HG02981 (cell line): ENCODE data around the gene RPH3AL.
"Not testable (repeated sequence)": the region's sequence is repeated elsewhere in the genome, so short reads cannot be mapped to it uniquely, and the experiment has no call there.

Experiments used
- ATAC-seq: cut with Tn5 transposase; IDR thresholded peaks from one replicate; pipeline ENCODE4 v1.9.1; 2021; ENCODE audit warnings: mild to moderate bottlenecking, moderate library complexity; ENCODE audit not compliant: unreplicated experiment

RPH3AL gene

DNA sequence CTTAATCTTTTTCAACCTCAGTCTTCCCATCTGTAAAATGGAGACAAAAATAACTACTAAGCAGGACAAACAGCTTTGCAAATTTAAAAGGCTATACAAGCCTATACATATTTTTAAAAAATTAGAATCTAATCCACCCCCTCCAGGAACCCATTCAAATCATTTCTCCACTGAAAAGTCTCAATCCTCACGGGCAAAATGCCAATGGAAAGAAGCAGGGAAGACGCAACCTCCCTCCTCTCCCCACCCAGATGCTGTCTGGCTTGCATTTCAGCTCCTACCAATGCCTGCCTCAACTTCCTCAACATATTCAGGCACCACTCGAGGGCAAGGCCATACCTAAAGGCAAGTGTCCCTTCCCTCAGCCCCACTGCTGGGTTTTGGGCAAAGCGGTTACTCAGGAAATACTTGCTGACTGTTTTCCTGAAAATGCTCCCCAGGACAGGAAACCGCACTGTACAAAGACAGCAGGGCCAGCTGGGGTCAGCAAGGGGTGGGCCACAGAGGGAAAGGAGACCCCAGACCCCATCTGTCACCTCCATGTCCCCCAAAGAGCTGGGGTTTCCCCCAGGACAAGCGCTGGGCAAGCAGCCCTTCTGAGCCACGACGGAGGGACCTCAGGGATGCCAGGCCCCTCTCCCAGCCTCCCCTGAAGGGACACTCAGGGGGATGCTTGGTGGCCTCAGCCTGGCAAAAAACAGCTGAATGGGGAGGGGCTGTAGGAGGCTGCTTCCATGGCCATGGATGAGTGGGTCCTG, 123.5 kb downstream of the RPH3AL start:
- ATAC-seq = no peak

DNA sequence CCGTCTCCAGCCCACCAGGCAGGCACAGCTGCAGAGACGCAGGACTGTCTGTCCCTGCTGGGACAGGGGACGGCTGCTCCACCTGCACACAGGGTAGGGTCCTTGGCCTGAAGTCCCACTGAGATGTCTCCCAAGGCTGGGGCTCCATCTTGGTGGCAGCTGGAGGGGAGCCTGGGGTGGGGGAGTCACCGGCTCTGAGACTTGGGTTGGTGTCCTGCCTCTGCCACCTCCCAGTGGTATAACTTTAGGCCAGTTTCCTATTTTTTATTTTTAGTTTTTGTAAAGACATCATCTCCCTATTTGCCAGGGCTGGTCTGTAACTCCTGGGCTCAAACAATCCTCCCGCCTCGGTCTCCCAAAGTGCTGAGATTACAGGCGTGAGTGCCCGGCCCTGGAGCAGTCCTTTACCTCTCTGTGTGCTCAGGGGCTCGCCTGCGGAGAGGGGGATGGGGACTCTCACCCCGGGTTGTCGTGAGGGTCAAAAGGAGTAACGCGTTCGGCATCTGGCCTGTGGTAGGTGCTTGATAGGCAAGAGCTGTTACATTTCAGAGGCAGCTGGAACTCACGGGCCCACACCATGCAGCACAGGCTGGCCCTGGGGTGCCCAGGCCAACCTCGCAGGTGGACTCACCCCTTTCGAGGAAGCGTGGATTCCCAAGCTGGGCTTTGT, 124.5 kb downstream of the RPH3AL start:
- ATAC-seq = no peak

DNA sequence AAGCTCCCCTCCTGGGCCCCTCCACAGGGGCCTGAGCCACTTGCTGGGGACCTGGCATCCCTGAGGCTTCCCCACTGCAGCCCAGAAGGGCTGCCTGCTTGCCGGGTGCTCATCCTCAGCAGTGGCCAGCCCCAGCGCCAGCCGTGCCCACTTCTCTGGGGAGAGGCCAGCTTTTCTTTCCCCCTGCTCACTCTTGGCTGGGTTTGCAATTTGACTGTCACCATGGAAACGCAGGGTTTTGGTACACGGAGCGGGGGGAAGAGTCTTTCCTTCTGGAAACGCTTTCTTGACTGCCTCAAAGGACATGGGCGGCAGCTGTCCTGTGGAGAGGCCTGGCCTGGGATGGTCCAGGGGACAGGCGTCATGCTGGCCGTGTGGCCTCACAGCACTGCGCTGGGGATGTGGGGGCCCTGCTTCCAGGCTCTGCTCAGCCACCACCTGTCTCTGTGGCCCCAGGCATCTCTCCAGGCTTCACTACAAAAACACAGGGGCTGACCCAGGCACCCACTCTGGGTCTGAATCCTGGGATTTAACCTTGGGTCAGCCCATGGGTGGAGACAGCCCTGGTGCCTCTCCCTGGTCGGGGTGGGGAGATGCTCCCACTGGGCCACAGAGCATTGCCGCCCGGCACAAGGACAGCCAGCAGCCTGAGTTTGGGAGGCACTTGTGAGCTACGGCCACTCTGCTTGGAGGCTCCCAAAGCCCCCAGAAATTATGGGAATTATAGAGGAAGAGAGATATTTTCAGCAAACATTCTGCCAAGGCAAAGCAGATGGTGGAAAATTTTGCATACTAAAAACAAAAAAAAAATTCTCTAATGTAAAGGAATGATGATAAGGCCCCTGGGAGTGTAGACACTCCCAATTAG, 125.3 kb downstream of the RPH3AL start:
- no peak for ATAC-seq

DNA sequence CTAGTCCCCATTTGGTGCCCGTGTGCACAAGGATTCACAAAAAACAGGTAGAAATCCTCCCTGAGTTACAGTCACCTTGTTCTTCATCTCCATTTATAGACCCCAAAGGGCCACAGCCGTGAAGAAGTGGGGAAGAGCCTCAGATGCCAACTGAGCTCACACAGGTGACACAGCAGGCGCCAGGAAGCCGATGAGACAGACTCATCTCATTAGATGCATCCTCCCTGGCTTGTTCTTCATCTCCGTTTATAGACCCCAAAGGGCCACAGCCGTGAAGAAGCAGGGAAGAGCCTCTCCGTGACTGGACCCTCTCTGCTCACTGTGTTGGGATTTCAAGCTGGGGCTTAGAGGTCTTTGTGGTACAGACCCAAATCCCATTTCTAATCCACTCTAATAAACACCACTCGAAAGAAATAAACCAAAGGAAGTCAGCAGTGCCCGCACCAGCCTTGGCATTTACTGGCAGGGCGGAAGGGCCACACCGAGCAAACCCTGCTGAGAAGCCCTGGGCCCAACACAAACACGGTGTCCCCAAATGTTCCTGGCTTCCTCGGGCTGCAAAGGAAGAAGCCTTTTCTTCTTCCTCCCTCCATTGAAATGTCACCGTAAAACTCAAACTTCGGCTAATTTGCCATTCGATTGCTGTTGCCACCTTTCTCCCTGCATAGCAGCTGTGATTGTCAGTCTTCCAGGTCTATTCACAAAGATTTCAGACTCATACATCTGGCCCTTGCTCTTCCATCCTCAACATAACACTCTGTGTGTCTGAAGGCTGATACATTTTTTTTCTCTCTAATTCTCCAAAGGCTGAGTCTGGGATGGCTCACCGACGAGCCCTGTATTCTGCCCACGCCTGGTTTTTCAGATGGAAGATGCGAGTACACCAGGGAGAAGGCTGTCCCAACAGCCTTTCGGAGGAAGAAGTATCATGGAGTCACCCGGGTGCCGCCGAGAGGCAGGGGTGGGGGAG, 126.2 kb downstream of the RPH3AL start:
- no peak for ATAC-seq

DNA sequence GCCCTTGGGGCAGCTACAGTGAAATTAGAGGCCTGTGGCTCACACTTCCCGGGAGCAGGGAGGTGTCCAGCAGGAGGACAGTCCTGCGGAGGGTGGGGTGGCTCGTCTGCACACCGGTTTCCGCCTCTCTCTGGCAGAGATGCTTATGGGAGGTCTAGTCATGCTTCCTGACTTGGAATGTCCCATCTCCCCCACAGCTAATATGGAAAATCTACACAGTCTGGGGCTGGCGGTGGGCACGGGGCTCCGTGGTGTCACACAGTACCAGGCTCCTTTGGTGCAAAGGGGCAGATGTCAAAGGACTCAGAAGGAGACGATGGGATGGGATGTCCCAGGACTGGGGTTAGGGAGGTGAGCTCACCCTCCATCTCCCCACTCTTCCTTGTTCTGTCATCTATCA, 127.1 kb downstream of the RPH3AL start:
- ATAC-seq = no peak

DNA sequence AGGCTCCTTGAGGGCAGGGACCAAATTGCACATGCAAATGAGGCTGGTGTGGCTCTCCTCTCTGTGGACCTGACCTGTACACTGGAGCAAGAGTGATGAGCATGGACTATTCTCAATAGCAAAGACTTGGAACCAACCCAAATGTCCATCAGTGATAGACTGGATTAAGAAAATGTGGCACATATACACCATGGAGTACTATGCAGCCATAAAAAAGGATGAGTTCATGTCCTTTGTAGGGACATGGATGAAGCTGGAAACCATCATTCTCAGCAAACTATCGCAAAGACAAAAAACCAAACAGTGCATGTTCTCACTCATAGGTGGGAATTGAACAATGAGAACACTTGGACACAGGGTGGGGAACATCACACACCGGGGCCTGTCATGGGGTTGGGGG, 128.0 kb downstream of the RPH3AL start:
- ATAC-seq = not testable (repeated sequence)

DNA sequence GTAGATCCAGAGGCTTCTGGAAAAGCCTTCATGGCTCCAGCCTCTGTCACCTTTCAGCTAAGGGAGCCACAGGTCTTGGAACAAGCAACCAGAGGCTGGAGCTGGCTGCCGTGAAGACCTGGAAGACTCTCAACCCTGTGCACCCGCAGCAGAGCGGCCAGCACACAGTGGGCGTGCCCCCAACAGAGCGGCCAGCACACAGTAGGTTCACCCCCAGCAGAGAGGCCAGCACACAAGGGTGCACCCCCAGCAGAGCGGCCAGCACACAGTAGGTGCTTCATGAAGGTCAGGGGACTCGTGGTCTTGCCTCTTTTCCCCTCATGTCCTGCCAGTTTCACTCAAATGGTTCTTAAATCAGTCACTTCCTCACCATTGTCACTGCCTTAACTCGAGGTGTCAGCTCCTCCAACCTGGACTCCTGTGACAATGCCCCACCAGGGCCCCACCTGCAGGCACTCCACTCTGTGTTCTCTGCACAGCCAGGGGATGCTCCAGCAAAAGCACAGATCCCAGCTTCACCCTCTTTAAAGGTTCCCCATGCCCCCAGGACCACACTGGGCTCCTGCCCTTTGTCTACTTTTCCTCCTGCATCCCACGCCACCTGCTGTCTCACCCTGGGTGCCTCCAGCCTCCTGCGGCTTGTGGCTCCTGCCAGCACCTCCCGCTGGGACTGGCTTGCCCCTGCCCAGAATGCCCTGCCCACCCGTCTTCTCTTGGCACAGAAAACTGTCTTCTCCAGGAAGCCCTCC, 128.7 kb downstream of the RPH3AL start:
- ATAC-seq = no peak

DNA sequence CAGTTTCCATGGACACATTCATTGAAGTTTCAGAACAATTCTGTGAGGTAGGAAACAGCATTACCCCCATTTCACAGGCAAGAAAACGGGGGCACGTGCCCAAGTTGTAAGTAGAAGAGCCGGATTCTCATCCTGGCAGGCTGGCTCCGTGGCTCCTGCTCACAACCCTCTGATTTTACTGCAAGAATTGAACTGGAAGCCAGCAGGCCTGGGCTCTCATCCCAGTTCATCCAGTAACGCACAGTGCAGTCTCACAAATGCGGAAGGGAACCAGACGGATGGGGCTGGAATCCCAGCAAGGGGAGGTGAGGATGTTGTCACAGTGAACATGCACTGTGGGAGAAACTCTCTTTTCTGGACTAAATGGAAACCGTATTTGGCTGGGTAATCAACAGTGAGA, 130.4 kb downstream of the RPH3AL start:
- no peak for ATAC-seq

DNA sequence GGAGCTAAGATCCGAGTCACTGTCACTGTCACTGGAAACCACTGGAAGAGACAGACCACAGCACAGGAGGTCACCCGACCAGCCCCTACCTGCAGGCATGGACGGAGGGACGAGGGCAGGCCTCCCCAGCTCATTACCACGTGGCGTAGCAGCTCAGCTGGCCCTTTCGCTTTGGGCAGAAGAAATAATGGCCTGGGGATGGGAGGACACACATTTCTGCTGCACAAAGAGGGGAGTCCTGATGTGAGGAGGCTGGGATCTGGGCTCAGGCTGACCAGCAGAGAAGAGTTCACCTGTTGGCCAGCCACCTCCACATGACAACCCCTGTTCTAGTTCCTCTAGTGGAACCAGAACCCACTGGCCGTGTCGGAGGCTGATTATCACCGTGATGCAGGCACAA, 132.9 kb downstream of the RPH3AL start:
- ATAC-seq = no peak

DNA sequence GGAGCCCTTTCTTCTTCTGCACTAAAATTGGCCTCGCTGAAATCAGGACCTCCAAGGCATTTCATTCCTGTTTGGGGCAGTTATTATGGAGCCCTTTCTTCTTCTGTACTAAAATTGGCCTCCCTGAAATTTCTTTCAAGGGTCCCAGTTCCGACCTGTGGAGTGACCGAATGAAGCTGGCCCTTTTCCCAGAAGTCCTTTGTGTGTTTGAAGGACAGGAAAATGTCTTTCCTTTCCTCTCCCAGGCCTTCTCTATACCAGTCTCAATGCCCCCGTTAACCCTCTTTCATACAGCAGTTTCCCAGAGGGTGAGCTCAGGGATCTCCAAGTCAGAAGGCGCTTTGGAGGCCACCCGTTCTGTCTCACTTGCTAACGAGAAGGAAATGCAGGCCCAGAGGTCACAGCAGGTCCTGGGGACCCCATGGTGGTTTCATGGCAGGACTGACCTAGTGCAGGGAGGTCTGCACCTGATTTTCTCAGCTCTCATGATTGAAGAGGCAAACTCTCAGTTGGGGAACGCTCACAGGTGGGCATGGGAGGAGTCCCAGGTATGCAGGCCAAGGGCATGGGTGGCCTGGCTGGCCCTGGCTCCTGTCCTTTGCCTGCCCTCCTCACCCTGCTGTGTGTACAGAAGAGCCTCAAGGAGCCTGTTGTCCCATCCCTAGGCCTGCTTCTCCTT, 134.0 kb downstream of the RPH3AL start:
- no peak for ATAC-seq

DNA sequence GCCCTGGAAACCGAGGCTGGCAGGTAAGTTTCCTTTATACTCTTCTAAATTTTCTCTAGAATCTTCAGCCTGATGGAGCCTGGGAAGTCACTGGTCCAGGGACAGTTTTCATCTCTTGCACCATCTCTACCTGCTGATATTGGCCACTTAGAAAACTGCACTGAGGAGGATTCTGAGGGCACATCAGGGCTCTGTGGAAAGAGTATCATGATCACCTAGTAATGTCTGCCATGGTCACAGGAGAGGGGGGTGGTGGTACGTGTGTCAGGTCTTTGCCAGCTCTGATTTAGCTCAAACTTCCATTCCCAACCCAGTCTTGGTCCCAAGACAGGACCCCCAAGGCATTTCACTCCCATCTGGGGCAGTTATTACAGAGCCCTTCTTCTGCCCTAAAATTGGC, 136.0 kb downstream of the RPH3AL start:
- no peak for ATAC-seq

DNA sequence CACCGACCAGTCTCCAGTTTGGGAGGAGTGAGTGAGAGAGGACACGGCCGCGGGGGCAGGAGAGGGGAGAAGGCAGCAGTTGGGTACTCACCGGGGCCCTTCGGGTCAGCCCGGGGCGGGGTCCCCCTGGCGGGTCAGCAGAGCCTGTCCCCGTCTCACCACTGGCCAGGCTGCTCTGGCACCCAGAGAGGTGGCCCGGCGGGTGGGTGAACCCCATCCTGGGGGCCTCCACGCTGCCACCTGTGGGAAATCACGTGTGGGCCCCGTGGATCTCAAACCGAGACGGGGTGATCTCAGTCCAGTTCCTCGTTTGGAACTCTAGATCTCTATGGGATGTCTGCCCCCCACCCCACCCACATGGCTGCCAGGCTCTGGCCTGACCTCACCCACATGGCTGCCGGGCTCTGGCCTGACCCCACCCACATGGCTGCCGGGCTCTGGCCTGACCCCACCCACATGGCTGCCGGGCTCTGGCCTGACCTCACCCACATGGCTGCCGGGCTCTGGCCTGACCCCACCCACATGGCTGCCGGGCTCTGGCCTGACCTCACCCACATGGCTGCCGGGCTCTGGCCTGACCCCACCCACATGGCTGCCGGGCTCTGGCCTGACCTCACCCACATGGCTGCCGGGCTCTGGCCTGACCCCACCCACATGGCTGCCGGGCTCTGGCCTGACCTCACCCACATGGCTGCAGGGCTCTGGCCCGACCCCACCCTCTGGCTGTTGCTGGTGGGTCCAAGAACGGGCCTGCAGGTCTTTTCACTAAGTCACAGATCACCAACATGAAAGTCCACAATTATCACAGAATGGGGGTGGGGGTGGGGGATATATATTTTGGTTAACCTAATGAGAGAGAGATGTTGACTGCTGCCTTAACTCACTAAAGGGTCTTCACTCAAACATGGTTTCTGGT, 136.8 kb downstream of the RPH3AL start:
- not testable (repeated sequence) for ATAC-seq

DNA sequence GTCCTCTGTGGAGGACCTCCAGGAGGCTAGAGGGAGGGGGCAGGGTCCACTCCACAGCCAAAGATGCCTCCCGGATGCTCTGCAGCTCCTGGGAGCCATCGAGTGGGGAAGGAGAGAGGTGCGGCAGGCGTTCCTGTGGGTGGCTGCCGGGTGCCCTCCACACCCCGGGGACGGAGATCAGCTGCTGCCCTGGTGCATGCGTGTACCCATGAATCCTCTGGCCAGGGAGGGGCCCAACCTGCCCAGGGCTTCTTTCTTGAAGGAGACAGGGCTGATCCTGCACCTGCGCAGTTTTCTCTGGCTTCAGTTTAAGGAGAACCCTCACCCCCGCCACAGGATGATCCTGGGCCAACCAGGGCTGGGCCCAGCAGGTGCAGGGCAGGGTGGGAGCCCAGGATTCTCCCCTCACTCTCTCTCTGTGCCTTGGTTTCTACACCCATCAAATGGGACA, 137.7 kb downstream of the RPH3AL start:
- no peak for ATAC-seq

DNA sequence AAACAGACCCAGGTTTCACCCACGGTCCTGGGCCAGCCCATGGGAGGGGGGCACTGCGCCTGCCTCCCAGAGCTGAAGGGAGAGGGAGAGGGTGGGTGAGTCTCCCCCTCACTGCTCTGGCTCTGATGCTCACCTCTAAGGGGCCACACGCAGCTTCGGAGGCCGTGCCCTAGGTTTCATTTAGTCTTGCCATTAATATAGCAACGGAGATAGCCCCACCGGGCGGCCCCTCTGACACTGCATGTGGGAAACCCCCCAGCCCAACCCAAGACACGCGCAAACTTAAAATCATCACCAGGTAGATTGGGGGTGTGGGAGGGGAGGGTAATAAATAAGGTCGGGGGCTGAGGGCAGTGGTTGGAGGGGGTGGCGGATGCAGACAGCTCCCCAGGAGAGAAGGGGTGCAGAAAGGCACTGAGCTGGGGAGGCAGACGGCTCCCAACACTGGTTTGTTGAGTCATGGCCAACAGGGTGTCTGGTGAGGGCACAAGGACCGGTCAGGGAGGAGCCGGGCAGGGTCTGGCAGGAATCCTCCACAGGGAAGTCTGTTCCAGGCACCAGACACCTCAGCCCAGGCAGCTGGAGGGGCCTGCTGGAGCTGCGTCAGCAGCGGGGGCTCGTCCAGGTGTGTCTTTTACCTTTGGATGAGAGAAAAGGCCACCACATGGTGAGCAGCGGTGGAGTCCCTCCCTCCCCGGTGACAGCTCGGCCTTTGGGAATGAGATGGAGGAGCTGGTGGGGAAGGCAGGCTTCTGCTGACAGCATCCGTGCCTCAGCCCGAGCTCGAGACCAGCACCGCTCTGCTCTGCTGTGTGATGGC, 139.1 kb downstream of the RPH3AL start:
- no peak for ATAC-seq

DNA sequence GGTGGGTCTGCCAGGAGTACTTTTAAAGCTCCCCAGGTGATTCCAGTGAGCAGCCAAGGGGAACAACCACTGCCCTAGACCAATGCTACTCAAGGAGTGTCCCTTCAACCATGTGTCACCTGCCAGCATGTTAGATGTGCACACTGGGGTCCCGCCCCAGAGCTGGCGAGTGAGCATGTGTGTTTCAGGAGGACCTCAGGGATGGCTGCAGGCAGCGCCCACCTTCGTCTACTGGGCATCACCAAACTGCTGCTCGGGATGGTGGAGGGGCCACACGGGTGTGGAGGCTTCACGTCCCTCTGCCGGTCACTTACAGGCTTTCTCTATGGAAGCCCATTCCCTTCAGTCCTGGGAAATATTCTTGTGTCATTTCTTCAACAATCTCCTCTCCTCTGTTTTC, 142.2 kb downstream of the RPH3AL start:
- ATAC-seq = no peak

DNA sequence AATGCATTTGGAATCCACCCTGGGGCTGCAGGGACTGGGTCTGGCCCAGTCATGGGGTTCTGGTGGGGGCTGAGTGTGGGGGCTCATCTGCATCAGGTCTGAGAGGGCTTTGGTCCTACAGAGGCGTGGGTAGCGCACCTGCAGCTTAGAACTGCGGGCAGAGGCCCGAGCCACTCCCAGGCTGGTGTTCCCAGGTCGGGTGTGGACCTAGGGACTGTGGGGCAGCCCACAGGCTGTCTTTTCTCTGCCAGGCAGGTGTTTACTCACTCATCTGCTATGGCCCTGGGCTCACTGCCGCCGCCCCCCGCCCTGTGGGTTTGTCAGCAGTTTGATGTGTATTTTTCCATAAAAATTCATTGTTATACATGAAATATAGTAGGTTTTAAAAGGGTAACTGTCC, 144.2 kb downstream of the RPH3AL start:
- no peak for ATAC-seq

DNA sequence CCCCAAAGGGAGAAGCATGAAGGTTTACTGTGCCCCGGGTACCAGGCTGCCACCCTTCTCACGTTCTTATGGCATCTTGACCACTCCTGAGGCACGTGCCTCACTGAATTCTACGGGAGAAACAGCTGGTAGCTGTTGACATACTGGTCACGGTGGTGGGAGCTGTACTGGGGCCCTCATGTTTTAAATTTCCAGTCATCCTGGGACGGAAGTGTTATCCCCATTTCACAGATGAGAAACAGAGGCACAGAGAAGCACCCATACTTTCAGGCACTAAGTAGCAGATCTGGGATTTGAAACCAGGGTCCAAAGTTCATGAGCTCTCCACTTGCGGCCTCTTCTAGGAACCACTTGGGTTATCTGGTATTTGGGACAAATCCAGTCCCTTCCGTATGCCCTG, 144.8 kb downstream of the RPH3AL start:
- ATAC-seq = no peak
